HG02610 (cell line): ENCODE measurements around the gene LYL1.

ENCODE experiments used
- ATAC-seq: cut with Tn5 transposase; IDR thresholded peaks from one replicate; pipeline ENCODE4 v1.9.1; 2021; ENCODE audit warnings: mild to moderate bottlenecking, moderate library complexity; ENCODE audit not compliant: unreplicated experiment

The LYL1 gene

GRCh38 chr19:13110099-13110610 is 7.5 kb upstream of the LYL1 start:
- no peak for ATAC-seq

GRCh38 chr19:13109361-13110098 is 6.9 kb upstream of the LYL1 start:
- ATAC-seq, result no peak

- ATAC-seq, result no peak
Measured at GRCh38 chr19:13104848-13105711, 2.4 kb upstream of the LYL1 start.

GRCh38 chr19:13104360-13104847 is 1.7 kb upstream of the LYL1 start:
- ATAC-seq, result peak; percentile 27

- ATAC-seq, result no peak
Measured at GRCh38 chr19:13103581-13104359, 1.1 kb upstream of the LYL1 start.

GRCh38 chr19:13102416-13102665 is 317 bp downstream of the LYL1 start:
- no peak for ATAC-seq

DNA sequence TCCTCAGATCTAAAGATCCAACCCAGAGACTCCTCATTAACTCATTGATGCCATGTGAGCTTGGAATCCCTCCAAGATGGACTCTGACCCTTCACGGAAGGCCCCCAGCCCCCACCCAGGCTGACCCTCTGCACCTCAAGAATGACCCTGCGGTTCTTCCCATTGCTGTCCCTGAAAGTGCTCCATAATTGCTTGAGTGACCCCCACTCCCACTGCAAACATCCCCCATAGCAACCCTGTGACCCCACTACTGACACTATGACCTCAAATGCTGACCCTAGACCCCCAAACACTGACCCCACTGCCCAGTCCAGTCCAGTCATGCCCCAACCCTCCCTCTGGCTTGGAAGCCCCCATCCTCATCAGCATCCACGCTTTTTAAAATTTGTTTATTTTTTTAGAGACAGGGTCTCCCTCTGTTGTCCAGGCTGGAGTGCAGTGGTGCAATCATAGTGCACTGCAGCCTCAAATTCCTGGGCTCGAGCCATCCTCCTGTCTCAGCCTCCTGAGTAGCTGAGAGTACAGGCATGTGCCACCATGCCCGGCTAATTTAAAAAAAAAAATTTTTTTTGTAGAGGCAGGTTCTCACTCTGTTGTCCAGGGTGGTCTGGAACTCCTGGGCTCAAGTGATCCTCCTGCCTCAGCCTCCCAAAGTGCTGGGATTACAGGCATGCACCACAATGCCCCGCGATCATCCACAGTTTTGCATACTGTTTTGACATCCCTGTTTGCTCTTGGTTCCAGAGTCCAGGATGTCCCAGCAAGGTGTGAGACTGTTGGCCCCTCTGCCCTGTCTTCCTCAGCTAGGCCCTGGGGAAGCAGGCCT is 855 bp downstream of the LYL1 start:
- ATAC-seq, result no peak

DNA sequence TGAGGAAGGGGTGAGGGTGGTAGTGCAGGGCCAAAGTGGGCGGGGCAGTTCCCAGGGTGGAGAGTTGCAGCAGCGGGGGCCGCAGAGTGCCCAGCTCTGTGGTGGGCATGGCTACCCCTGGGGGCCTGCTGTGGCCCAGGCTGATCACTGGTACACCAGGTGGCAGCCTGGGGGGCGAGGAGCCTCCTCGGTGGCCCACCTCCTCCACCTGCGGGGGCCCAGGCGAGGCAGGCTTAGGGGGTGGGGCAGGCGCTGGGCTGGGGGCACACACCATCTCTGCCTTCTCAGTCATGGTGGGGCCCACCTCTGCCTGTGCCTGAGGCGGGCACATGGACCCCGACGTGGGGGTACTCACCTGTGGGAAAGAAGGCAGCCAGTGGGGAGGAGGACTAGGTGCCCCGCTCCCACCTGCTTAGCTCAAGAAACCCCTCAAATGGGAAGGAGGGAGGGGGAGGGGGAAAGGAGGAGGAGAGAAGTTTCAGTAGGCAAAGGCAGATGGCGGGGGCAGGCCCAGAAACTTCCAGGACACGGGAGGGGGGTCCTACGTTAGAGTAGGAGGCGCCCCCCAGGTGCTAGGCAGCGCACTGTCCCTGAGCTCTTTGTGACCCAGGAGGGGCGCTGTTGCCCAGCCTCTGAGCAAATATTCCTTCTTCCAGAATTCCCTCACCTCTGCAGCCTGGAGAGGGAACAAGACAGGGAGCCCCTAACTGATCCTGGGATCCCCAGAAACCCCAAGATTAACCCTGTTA is 1.6 kb downstream of the LYL1 start:
- ATAC-seq, result no peak

DNA sequence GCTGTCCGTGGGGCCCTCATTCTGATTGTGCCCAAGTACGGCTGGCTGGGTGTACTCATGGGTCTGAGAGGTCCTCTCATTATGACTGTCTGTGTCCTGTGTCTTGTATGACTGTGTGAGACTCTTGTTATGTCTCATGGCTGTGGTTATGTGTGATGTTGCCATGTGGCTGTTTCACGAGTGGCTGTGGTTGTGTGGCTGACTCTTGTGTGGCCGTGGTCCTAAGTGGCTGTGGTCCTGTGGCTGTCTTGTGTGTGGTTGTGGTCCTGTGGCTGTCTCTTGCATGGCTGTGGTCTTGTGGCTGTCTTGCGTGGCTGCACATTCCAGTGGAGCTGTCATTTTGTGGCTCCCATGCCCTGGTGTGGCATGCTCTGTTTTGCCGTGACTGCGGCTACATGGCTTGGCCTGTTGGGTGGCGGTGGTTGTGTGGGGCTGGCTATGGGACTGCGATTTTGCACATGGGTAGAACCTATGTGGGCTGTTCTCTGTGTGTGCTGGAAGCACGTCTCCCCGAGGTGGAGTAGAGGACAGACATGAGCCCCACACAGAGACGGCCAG is 2.5 kb downstream of the LYL1 start:
- peak; percentile 35 for ATAC-seq

GRCh38 chr19:13099073-13099999 is 3.3 kb downstream of the LYL1 start:
- ATAC-seq, result no peak

- ATAC-seq, result no peak
Measured at GRCh38 chr19:13098277-13099072, 4.2 kb downstream of the LYL1 start.

DNA sequence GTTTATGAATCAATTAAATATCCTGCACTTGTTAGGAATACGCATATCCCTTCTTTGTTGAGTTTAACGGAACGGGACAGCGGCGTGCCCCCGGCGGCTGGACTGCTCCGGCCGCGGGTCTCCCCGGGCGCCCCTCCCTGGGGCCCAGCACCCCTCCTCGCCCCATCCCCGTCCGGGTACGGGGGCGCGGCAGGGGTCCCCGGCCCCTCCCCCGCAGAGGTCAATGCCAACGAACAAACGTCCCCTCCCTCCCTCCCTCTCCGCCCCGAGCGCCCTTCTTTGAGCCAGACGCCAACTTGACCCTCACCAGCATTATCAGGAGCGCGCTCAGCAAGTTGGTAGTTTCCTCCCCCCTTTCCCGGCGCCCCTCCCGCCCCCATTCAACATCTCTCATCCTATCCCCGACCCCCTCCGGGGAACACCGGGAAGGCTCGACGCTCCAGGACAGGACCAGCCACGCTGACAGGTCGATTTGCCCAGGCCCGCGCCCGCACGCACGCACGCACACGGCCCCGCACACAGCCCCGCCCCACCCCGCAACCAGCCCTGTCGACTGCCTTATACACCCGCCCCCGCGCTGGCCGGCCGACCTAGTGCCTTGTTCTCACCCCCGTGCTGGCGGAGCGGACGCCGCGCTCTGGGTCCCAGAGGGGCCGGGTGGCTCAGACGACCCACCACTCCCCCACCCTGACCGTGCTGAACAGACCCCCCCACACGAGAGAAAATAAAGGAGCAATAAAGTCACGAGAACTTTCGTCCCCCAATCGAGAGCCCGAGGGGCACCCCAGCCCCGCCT is 5.0 kb downstream of the LYL1 start:
- no peak for ATAC-seq

DNA sequence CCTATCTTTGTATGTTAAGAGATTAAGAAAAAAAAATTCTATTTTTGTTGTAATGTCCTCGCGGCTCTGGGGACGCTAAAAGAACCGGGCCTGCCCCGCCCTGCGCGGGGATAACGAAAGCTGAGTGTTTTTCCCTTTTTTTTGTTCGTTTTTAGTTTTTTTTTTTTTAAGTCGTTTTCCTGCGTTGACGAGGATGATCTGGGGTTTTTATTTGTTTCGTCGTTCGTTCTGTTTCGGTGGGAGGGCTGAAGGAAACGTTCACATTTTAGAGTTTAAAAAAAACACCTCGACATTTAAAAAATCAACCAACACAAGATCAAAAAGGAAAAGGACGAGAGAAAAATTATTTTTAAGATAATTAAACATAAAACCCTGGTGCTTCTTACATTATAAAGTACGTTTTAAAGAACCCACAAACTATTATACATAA is 5.6 kb downstream of the LYL1 start:
- ATAC-seq, result no peak

DNA sequence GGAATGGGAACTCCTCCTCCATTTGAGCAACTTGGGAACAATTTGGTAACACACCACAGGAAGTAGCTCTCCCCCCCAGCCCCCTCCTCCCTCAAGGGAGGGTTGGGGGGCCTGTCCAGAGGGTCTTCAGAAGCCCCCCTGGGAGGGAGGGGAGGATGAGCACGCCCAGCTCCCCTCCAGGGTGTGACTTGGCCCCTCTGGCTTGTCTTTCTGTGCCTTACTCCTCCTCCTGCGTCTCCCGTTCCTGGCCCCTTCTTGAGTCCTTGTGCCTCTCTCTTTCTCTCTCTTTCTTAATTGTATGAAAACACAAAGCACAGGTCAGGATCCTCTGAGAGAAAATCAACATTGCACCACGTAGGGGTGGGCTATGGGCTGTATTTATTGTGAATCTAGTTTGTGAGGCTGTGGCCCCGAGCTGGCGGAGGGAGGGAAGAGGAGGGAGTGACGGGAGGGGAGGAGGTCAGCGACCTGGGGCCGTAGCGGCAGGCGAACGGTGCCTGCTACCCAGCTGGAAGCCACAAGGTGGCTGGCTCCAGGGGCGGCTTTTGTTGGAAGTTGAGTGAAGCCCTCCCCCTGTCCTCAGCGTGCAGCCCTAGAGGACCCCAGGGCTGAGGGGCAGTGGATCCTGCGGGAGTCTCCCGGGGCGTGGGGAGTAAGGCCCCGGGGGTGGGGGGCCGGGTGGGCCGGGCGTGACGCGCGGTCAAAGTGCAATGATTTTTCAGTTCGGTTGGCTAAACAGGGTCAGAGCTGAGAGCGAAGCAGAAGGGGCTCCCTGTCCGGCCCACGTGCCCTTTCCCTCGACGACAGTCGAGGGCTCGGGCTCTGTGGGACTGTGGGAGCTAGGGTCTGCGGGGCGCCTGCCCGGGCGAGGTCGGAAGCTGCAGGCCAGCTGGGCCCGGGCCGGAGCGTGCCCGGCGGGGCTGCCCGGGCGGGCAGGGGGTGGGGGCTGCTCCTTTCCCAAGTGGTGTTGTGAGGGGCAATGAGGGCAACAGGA is 6.4 kb downstream of the LYL1 start:
- no peak for ATAC-seq

DNA sequence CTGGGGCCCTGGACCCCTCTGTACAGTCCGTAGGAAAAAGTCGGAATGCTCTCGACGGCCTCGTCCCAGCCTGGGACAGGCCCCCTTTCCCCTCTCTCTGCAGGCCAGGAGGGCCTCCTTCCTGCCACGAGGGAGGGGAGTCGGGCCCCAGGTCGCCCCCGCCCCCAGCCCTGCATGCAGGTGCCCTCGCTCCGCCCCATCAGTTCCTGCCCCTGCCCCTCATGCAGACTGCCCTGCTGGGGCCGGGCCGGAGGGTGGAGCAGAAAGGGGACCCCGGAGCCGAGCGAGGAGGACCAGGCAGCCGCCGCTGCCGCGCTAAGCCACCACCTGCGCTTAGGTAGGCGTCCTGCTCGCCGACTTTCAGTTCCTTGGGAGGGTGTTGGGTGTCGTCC is 7.3 kb downstream of the LYL1 start:
- ATAC-seq, result no peak
